HEK293T (cell line): Measurements from ENCODE around the gene SNCAIP.

Experiments
- FOXM1 ChIP-seq: fragments of 450-650 bp; IDR thresholded peaks from 2 replicates; pipeline ENCODE4 v1.6.1; 2017; ENCODE audit warnings: mild to moderate bottlenecking, borderline replicate concordance
- LEF1 ChIP-seq: fragments of 450-650 bp; IDR thresholded peaks from 2 replicates; pipeline ENCODE4 v1.6.1; 2017; ENCODE audit warnings: mild to moderate bottlenecking, borderline replicate concordance
- SP1 ChIP-seq: fragments of 450-650 bp; IDR thresholded peaks from 2 replicates; pipeline ENCODE4 v1.6.1; 2017
- TARDBP ChIP-seq: fragments of 450-650 bp; IDR thresholded peaks from 2 replicates; pipeline ENCODE4 v1.6.1; 2016
- TF ChIP-seq, protein P1 (sequence below): fragments of 450-650 bp; IDR thresholded peaks from 2 replicates; pipeline ENCODE4 v1.6.1; 2016

DNA sequence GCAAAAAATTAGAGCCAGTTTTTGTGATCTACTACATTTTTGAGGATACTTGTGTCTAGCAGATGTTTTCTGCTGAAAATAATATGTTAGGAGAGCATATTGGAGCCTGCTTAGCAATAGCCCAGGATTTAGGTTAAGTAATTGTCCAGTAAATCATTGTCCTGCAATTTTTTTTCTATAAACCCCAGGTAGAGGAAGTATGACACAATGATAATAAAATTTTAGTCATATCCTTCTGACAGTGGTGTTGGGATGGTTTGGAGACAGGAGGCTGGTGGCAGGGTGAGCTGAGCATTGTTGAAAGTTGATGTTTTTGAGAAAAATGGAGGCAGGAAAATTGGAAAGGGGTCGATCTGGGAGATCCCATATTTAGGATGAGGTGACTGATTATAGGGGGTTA is 3.5 kb downstream of the SNCAIP start:
- TF ChIP-seq FOXM1 (no peak), SP1 (no peak), LEF1 (no peak), TARDBP (no peak)
- TF ChIP-seq, protein P1, sequence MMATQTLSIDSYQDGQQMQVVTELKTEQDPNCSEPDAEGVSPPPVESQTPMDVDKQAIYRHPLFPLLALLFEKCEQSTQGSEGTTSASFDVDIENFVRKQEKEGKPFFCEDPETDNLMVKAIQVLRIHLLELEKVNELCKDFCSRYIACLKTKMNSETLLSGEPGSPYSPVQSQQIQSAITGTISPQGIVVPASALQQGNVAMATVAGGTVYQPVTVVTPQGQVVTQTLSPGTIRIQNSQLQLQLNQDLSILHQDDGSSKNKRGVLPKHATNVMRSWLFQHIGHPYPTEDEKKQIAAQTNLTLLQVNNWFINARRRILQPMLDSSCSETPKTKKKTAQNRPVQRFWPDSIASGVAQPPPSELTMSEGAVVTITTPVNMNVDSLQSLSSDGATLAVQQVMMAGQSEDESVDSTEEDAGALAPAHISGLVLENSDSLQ = no peak
